Stromal cell of bone marrow (primary cell): ENCODE data around the gene JAZF1.

Experiments
- DNase-seq: peaks from one replicate; pipeline ENCODE4 v3.0.0-alpha.2; 2012; ENCODE audit warnings: low read depth

Gene JAZF1

GRCh38 chr7:28136420-28136819 is 44.2 kb downstream of the JAZF1 start:
- DNase-seq, result no peak

GRCh38 chr7:28135760-28136159 is 44.8 kb downstream of the JAZF1 start:
- DNase-seq, result no peak

GRCh38 chr7:28135315-28135714 is 45.3 kb downstream of the JAZF1 start:
- DNase-seq, result no peak

GRCh38 chr7:28133872-28134271 is 46.7 kb downstream of the JAZF1 start:
- DNase-seq, result no peak

GRCh38 chr7:28132959-28133870 is 47.4 kb downstream of the JAZF1 start:
- DNase-seq, result no peak

- no peak for DNase-seq
These were observed 50.3 kb downstream of the JAZF1 start for GRCh38 chr7:28130277-28130676.

- DNase-seq, result no peak
These were observed 52.0 kb downstream of the JAZF1 start for GRCh38 chr7:28128608-28129007.

- DNase-seq, result no peak
These were observed 54.1 kb downstream of the JAZF1 start for GRCh38 chr7:28126410-28127041.

GRCh38 chr7:28125431-28126409 is 54.9 kb downstream of the JAZF1 start:
- peak; percentile 33 for DNase-seq

GRCh38 chr7:28124413-28124812 is 56.2 kb downstream of the JAZF1 start:
- no peak for DNase-seq

- no peak for DNase-seq
These were observed 56.8 kb downstream of the JAZF1 start for GRCh38 chr7:28123752-28124151.

GRCh38 chr7:28121496-28121895 is 59.1 kb downstream of the JAZF1 start:
- no peak for DNase-seq

GRCh38 chr7:28116041-28116440 is 64.6 kb downstream of the JAZF1 start:
- DNase-seq, result no peak

GRCh38 chr7:28115261-28115660 is 65.3 kb downstream of the JAZF1 start:
- DNase-seq, result no peak

GRCh38 chr7:28114056-28114455 is 66.5 kb downstream of the JAZF1 start:
- DNase-seq, result no peak

- DNase-seq, result no peak
These were observed 67.6 kb downstream of the JAZF1 start for GRCh38 chr7:28112883-28113540.

- DNase-seq, result no peak
These were observed 68.1 kb downstream of the JAZF1 start for GRCh38 chr7:28112467-28112866.

GRCh38 chr7:28112012-28112411 is 68.6 kb downstream of the JAZF1 start:
- DNase-seq, result peak; percentile 28

- no peak for DNase-seq
These were observed 70.1 kb downstream of the JAZF1 start for GRCh38 chr7:28110427-28111012.

- DNase-seq, result no peak
These were observed 71.8 kb downstream of the JAZF1 start for GRCh38 chr7:28108747-28109146.

GRCh38 chr7:28107960-28108359 is 72.6 kb downstream of the JAZF1 start:
- DNase-seq, result no peak
